ENCODE results near the gene MYPOP. TPM values are rescaled to one million over a fixed set of nuclear protein-coding genes. Genes with fewer than 3 reads are reported as not detected.
"Not testable (repeated sequence)": the region's sequence is repeated elsewhere in the genome, so short reads cannot be mapped to it uniquely, and the experiment has no call there.

The MYPOP gene
- total RNA-seq, 1 donor from 2014 or later = 7.2 TPM

DNA sequence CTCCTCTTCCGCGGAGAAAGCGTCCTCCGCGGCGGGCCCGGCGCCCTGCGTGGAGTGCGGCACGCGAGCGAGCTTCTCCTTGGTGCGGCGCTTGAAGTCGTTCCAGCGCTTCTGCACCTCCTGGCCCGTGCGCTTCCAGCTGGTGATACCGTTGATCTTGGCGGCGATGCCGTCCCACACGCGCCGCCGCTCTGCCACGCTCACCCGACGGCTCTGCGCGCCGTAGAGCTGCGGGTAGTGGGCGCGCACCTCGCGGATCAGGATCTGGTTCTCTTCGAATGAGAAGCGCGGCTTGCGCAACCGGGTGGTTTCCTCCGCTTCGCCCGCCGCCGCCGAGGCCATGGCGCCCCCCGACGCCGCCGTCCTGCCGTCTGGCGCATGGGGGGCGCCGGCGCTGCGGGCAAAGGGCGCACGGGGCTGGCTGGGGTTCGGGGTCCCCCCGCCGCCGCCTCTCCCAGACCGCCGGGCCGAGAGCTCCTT, 941 bp downstream of the MYPOP start:
- Mint-ChIP-seq H3K27me3 (ENCODE audit: insufficient read depth) (peaks cover 1% of the 10 kb centered on the region), H3K4me3 (no peak overlapping the region), H3K36me3 (ENCODE audit: low read depth) (peaks cover 9% of the 10 kb centered on the region), H3K4me1 (ENCODE audit: low read depth) (peaks cover 16% of the 10 kb centered on the region), H3K27ac (no peak overlapping the region), H3K9me3 (no peaks in the 10 kb centered on the region)
- intact Hi-C loops (cut with micrococcal nuclease) = loop anchor here (5.0 kb wide), 2 partner anchors 116 to 724 kb away; partner anchors contain the start of genes BLOC1S3 and TRAPPC6A
- no peak for DNase-seq (ENCODE audit: low spot score)

DNA sequence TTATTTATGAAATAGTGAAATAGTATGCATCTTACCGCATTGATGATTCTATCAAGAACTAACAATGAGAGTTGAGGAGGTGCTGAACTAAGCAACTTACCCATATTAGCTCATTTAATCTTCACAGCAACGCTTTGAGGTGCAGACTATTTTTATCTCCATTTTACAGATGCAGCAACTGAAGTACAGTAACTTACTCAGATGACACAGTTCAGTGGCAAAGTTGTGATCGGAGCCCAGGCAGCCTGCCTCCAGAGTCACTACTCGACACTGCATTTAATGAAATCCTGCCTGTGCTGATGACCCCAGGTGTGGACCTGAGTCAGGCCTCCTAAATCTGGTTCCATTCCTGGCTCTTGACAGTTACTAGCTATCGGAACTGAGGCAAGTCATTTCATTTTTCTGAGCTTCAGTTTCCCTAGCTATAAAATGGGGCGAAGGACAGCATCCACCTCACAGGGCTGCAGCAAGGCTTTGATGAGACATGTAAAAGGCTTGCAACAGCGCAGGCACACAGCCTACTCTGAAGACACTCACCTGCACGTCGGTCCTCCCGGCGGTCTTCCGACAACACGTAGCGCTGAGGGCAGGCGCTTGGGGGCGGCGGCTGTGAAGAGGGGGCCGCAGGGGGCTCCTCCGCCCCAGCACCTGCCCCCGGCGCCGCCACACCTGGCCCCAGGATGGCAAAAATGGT, 1.5 kb downstream of the MYPOP start:
- intact Hi-C loops (cut with micrococcal nuclease) = loop anchor here (5.0 kb wide), 2 partner anchors 116 to 724 kb away; partner anchors contain the start of genes BLOC1S3 and TRAPPC6A
- Mint-ChIP-seq H3K27ac (no peak overlapping the region), H3K9me3 (no peaks in the 10 kb centered on the region)

GRCh38 chr19:45899919-45900589, 2.4 kb downstream of the MYPOP start:
- H3K4me3 Mint-ChIP-seq = peak overlapping the region; percentile 12
- no peak for DNase-seq (ENCODE audit: low spot score)
- H3K4me1 Mint-ChIP-seq (ENCODE audit: low read depth) = peaks cover 16% of the 10 kb centered on the region
- H3K27ac Mint-ChIP-seq = no peak overlapping the region
- intact Hi-C loops (cut with micrococcal nuclease) = loop anchor here (5.0 kb wide), 2 partner anchors 117 to 723 kb away; partner anchors contain the start of genes BLOC1S3 and TRAPPC6A
- no peaks in the 10 kb centered on the region for H3K9me3 Mint-ChIP-seq
- no peaks in the 10 kb centered on the region for H3K27me3 Mint-ChIP-seq (ENCODE audit: insufficient read depth)
- peaks cover 9% of the 10 kb centered on the region for H3K36me3 Mint-ChIP-seq (ENCODE audit: low read depth)

More for the DNA sequence above, 1.5 kb downstream of the MYPOP start:
- Mint-ChIP-seq H3K4me3 (peak overlapping the region; percentile 61), H3K4me1 (ENCODE audit: low read depth) (peaks cover 16% of the 10 kb centered on the region), H3K27me3 (ENCODE audit: insufficient read depth) (peaks cover 1% of the 10 kb centered on the region), H3K36me3 (ENCODE audit: low read depth) (peaks cover 9% of the 10 kb centered on the region)
- DNase-seq (ENCODE audit: low spot score) = no peak

- intact Hi-C loops (cut with micrococcal nuclease) = no loop called here
- no peaks in the 10 kb centered on the region for H3K9me3 Mint-ChIP-seq
- H3K27ac Mint-ChIP-seq = no peak overlapping the region
- H3K4me3 Mint-ChIP-seq = no peak overlapping the region
- H3K4me1 Mint-ChIP-seq (ENCODE audit: low read depth) = peaks cover 16% of the 10 kb centered on the region
- H3K36me3 Mint-ChIP-seq (ENCODE audit: low read depth) = peaks cover 9% of the 10 kb centered on the region
- no peak for DNase-seq (ENCODE audit: low spot score)
- no peaks in the 10 kb centered on the region for H3K27me3 Mint-ChIP-seq (ENCODE audit: insufficient read depth)
These were observed 3.2 kb downstream of the MYPOP start for GRCh38 chr19:45899253-45899652.

- DNase-seq (ENCODE audit: low spot score) = no peak
- H3K36me3 Mint-ChIP-seq (ENCODE audit: low read depth) = peaks cover 9% of the 10 kb centered on the region
- H3K4me3 Mint-ChIP-seq = no peak overlapping the region
- intact Hi-C loops (cut with micrococcal nuclease) = no loop called here
- H3K9me3 Mint-ChIP-seq = no peaks in the 10 kb centered on the region
- no peak overlapping the region for H3K27ac Mint-ChIP-seq
- peaks cover 16% of the 10 kb centered on the region for H3K4me1 Mint-ChIP-seq (ENCODE audit: low read depth)
- no peaks in the 10 kb centered on the region for H3K27me3 Mint-ChIP-seq (ENCODE audit: insufficient read depth)
These were observed 5.1 kb downstream of the MYPOP start for GRCh38 chr19:45897261-45897812.

- peaks cover 11% of the 10 kb centered on the region for H3K4me1 Mint-ChIP-seq (ENCODE audit: low read depth)
- DNase-seq (ENCODE audit: low spot score); H3K27ac Mint-ChIP-seq; H3K4me3 Mint-ChIP-seq; H3K27me3 Mint-ChIP-seq (ENCODE audit: insufficient read depth); H3K9me3 Mint-ChIP-seq; H3K36me3 Mint-ChIP-seq (ENCODE audit: low read depth); intact Hi-C loops (cut with micrococcal nuclease): not testable (repeated sequence)
These were observed 6.3 kb downstream of the MYPOP start for GRCh38 chr19:45895983-45896599.

DNA sequence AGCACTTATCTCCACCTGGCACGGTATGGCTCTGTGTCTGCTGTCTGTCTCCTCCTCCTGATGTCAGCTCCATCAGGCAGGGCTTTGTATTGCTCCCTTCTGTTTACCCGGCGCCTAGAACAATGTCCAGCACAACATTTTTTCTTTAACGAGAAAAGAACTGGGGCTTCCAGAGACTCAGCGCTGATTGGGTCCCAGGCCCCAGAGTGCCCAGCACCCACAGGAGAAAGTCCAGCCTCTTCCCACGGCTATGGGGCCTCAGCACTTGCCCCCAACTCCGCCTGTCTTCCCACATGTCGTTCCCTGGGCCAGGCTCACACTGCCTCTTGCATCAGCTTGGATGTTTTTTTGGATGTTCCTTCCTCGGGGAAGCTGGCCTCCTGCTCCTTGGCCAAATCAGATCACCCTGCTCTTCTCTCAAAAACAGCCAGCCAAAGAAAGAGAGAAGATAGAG, 6.9 kb downstream of the MYPOP start:
- DNase-seq (ENCODE audit: low spot score) = no peak
- Mint-ChIP-seq H3K36me3 (ENCODE audit: low read depth) (peaks cover 9% of the 10 kb centered on the region), H3K27me3 (ENCODE audit: insufficient read depth) (no peaks in the 10 kb centered on the region), H3K27ac (no peak overlapping the region), H3K9me3 (no peaks in the 10 kb centered on the region), H3K4me1 (ENCODE audit: low read depth) (peaks cover 7% of the 10 kb centered on the region), H3K4me3 (no peak overlapping the region)
- intact Hi-C loops (cut with micrococcal nuclease) = no loop called here

GRCh38 chr19:45890877-45891276, 11.5 kb downstream of the MYPOP start:
- H3K4me3 Mint-ChIP-seq = no peak overlapping the region
- intact Hi-C loops (cut with micrococcal nuclease) = no loop called here
- peaks cover 1% of the 10 kb centered on the region for H3K27me3 Mint-ChIP-seq (ENCODE audit: insufficient read depth)
- DNase-seq (ENCODE audit: low spot score) = no peak
- no peak overlapping the region for H3K27ac Mint-ChIP-seq
- H3K36me3 Mint-ChIP-seq (ENCODE audit: low read depth) = peaks cover 6% of the 10 kb centered on the region
- no peaks in the 10 kb centered on the region for H3K4me1 Mint-ChIP-seq (ENCODE audit: low read depth)
- H3K9me3 Mint-ChIP-seq = no peaks in the 10 kb centered on the region

GRCh38 chr19:45889210-45889885, 13.1 kb downstream of the MYPOP start:
- intact Hi-C loops (cut with micrococcal nuclease) = loop anchor here (10.0 kb wide), 1 partner anchor 455 kb away; the partner anchor contains the start of gene PPP5C
- peaks cover 1% of the 10 kb centered on the region for H3K27me3 Mint-ChIP-seq (ENCODE audit: insufficient read depth)

DNA sequence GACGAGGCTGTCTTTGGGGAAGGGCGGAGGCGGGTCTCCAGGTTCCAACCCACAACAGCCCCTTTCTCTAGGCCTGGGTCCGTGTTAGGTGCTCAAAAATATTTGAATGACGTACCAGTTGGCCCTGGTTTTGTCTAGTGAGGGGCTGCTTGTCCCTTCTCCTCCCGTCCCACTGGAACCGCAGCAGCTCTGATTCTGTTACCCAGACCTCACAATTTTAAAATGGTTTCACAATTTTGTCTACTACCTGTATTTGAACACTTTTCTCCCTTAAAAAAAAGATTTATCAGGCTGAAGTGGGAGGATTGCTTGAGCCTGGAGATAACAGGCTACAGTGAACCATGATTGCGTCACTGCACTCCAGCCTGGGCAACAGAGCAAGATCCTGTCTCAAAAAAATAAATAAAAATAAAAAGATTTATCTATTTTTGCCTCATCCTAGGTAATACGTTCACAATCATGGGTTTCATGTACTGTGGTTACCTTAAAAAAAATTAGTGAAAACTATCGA, 15.2 kb downstream of the MYPOP start:
- peak overlapping the region; percentile 95 for H3K27ac Mint-ChIP-seq
- no peak for DNase-seq (ENCODE audit: low spot score)
- H3K4me1 Mint-ChIP-seq (ENCODE audit: low read depth) = peaks cover 9% of the 10 kb centered on the region
- intact Hi-C loops (cut with micrococcal nuclease) = loop anchor here (2.0 to 10.0 kb wide), 2 partner anchors 458 to 480 kb away; partner anchors contain the start of genes POLR1G and PPP5C
- H3K27me3 Mint-ChIP-seq (ENCODE audit: insufficient read depth) = peaks cover 1% of the 10 kb centered on the region
- H3K4me3 Mint-ChIP-seq = peak overlapping the region; percentile 88
- peaks cover 10% of the 10 kb centered on the region for H3K36me3 Mint-ChIP-seq (ENCODE audit: low read depth)
- H3K9me3 Mint-ChIP-seq = no peaks in the 10 kb centered on the region

More at GRCh38 chr19:45889210-45889885, 13.1 kb downstream of the MYPOP start:
- Mint-ChIP-seq H3K27ac (no peak overlapping the region), H3K4me1 (ENCODE audit: low read depth) (no peaks in the 10 kb centered on the region), H3K9me3 (no peaks in the 10 kb centered on the region), H3K36me3 (ENCODE audit: low read depth) (peaks cover 6% of the 10 kb centered on the region), H3K4me3 (no peak overlapping the region)
- no peak for DNase-seq (ENCODE audit: low spot score)

DNA sequence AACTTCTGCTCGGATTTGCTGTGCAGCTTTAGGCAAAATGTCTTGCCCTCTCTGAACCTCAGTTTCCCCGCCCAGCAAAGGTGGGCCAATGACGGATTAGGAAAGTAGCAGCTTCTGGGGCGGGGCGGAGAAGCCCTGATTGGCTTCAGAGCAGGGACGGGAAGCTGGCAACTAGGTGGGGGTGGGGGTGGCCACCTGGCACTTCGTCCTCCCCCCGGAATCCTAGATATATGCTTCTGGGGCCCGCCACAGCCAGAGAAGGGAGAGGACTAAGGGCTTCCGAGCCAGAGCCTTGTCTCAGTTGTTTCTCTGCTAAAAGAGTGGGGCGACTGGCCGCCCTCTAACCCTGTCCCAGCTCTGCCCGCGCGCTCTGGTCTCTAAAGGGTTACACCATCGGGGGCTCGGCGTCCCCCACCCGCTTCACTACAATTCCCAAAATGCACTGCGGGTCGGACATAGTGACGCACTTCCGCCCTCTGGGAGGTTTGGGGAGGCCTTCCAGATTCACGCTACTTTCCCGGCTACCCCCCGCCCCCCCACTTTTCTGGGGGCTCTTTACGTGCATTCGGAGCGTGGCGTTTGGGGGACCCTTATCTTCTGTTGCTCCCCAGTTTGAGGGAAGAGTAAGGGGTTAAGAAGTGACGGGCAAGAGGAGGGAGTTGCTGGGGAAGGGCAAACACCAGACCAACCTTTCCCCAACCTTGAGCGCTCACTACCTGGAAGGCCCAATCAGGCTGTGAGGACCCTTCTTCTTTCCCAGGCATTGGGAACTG, 15.8 kb downstream of the MYPOP start:
- Mint-ChIP-seq H3K36me3 (ENCODE audit: low read depth) (peaks cover 10% of the 10 kb centered on the region), H3K4me3 (peak overlapping the region; percentile 88), H3K9me3 (no peaks in the 10 kb centered on the region), H3K27me3 (ENCODE audit: insufficient read depth) (peaks cover 1% of the 10 kb centered on the region), H3K4me1 (ENCODE audit: low read depth) (peaks cover 13% of the 10 kb centered on the region), H3K27ac (peak overlapping the region; percentile 95)
- intact Hi-C loops (cut with micrococcal nuclease) = loop anchor here (1.0 to 10.0 kb wide), 9 partner anchors 16 to 480 kb away; partner anchors contain the start of genes CCDC61, FBXO46, MYPOP and OPA3
- peak; percentile 88 for DNase-seq (ENCODE audit: low spot score)
